AG20443 (cell line): ENCODE measurements around the gene GPR183.

ENCODE experiments used
- DNase-seq: peaks from one replicate; pipeline ENCODE4 v3.0.0; 2012; ENCODE audit warnings: low spot score, mixed read lengths

Gene GPR183

DNA sequence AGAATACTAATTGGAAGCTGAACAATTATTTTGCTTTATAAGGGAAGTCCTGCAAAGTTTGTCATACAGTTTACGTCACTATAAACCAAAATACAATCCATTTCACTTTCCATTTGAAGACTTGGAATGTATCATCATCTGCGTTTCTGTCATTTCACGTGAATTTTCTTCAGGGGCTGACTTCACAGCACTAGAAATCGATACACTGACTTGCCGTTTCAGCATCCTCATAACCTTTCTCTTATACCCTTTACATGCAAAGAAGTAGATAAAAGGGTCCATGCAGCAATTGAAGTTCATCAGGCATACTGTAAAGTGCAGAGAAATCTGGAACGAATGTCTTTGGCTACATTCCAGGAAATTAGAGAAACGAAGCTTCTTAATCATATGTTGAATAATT, 12.2 kb downstream of the GPR183 start:
- DNase-seq = no peak

GRCh38 chr13:99294198-99294597, 13.0 kb downstream of the GPR183 start:
- DNase-seq = no peak

- DNase-seq = no peak
These were observed 14.0 kb downstream of the GPR183 start for GRCh38 chr13:99293178-99293577.

DNA sequence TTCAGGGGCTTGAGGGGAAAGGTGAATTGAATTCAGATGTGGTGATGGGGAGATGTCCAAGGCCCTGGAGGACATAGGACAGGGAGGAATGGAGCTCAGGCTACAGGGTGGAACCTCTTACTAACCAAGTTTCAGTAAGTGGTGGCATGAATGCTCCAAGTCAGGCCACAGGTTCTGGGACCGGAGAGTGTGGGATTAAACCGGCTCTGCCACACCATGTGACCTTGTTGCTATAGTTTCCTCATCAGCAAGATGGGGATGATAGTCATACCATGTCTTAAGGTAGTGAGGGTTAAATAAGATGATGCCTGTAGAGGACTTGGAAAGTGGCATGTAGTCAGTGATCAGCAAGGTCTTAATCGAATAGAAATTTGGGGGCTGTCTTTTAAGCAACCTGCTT, 16.3 kb downstream of the GPR183 start:
- DNase-seq = no peak

DNA sequence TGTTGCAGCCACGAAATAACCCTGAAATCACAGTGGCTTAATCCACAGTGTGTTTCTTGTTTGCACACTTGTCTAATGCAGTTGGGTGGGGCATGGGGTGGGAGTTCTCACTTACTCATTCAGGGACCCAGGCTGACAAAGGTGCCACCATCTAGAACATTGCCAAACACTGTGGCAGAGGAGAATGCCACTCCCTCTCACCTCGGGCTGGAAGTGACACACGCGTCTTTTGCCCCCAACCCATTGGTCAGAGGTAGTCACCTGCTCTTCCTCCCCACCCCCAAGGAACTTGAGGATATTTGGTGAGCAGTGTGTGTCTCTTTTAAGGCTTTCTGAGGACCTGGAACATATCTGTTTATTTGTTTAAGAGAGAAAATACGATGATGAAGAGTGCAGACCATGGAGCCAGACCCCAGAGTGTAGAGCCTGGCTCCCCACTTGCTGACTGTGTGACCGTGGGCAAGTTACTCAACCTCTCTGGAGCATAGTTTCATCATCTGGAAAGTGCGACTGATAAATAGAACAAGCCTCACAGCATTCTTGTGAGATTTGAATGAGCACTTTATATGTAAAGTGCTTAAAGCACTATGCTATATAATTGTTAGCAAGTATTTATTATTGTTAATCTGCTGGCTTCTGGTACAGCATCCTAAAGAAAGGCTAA, 17.4 kb downstream of the GPR183 start:
- no peak for DNase-seq

DNA sequence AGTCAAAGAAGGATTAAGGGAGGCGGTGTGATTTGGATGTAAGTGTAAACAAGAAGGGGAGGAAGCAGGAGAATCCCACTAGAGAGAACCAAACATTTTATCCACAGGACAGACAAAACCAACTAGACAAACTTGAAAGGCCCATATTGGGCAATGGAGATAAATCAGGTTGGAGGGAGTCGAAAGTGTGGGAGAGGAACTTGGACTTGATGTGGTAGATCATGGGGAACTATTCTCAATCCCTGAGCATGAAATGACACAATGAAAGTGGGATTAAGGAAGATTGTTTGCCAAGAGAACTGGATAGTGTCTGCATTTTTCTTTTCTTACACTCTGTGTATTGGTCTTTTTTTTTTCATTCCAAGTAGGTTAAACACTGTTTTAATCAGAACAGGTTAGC, 17.9 kb downstream of the GPR183 start:
- no peak for DNase-seq

GRCh38 chr13:99288089-99288488, 19.1 kb downstream of the GPR183 start:
- no peak for DNase-seq

DNA sequence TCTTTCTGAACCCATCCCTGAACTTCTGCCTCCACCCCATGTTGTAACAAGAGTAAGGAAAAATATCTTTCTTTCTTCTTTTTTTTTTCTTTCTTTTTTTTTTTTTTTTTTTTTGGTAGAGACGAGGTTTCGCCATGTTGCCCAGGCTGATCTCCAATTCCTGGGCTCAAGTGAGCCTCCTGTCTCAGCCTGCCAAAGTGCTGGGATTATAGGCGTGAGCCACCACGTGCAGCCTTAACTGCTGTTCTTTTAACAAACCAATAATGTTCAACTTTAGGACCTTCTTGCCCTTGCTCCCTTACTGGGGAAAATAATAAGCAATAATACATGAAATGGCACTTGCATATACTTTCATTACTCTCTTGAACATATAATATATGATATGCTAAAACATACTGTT, 19.6 kb downstream of the GPR183 start:
- DNase-seq = no peak

- no peak for DNase-seq
These were observed 21.6 kb downstream of the GPR183 start for GRCh38 chr13:99285432-99286182.

GRCh38 chr13:99282264-99283231, 24.7 kb downstream of the GPR183 start:
- DNase-seq = peak; percentile 16

- peak; percentile 79 for DNase-seq
These were observed 25.4 kb downstream of the GPR183 start for GRCh38 chr13:99281811-99282263.

GRCh38 chr13:99280166-99280565, 27.0 kb downstream of the GPR183 start:
- peak; percentile 52 for DNase-seq

- no peak for DNase-seq
These were observed 27.6 kb downstream of the GPR183 start for GRCh38 chr13:99279637-99280036.

GRCh38 chr13:99278843-99279242, 28.4 kb downstream of the GPR183 start:
- DNase-seq = no peak

DNA sequence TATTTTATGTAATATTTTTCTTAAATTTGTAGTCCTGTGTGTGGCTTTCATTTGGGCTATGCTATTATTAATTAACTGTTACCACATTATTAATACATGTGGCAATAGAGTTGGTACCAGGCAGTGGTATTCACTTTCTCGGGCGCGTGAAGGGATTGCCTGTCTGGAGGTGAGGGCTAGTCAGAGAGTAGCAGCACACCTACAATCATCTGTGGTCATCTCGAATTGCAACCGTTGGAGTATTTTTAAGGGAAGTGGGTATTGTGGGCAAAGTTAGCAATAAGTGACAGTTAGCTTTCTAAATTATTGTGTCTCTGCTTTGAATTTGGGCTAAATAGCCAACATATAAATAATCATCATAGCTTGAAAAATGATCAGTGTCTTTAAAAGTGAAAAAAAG, 29.0 kb downstream of the GPR183 start:
- no peak for DNase-seq

DNA sequence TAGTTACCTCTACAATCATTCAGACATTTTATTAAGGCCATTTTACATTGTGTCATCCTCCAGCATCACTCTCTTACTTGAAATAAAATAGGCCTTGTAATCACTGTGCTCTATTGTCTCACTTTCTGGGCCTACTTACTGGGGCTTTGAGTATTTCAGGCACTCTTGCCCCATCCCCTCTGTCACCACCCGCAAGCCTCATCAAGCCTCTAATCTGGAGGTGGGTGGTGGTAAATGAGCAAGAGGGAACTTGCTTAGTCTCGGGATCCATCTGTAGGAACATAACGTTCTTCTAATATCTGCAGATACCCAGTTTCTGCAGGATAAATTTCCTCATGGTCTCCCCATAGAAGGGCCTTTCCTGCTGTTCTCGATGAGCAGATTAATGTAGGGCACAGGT, 29.6 kb downstream of the GPR183 start:
- DNase-seq = no peak

DNA sequence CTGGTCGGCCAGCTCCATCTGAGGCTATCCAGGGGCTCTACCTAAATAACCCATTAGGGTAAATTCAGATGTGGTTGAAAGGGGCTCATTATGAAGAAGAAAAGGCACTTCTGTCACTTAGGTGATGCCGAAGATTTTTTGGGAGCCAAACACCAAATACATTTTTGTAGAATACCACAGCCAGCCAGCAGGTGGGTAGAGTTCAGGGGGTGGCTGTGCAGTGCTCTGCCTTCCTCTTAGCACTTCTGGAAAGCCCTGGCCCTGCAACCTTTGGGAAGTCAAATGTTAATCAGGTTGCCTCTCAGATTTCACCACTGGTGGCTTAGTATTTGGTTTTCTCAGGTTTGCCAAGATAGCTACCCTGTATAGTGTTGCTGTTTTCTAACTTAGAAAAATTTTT, 30.5 kb downstream of the GPR183 start:
- DNase-seq = no peak

DNA sequence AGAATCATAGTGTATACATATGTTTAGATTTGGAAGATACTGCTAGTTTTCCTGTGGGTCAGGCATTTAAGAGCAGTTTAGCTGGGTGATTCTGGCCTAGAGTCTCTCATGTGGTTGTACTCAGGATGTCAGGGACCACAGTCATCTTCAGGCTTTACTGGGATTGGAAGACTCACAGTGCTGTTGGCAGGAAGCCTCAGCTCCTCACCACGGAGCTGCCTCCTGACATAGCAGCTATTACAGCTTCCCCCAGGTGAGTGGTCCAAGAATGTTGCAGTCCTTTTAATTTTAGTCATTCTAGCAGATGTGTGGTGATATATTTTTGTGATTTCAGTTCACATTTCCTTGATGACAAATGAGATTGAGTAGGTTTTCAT, 32.1 kb downstream of the GPR183 start:
- peak; percentile 55 for DNase-seq

GRCh38 chr13:99273128-99273527, 34.1 kb downstream of the GPR183 start:
- no peak for DNase-seq

- no peak for DNase-seq
These were observed 34.7 kb downstream of the GPR183 start for GRCh38 chr13:99272481-99272880.

DNA sequence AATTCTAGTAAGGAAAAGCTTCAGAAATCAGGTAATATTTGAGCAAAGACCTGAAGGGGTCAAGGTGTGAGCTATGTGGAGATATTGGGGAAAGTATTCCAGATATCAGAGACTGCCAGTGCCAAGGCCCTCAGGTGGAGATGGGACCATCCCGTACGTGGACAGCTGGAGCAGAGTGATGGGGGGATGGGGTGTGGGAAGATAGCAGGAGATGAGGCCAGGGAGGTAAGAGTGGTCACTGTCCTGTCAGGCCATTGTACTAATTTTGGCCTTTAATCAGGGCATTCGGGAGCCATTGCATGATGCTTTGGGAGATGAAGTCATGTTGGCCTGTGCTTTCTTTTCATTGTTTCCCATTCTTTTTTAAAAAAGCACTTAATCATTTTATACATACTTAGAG, 36.0 kb downstream of the GPR183 start:
- DNase-seq = no peak

GRCh38 chr13:99270518-99270917, 36.7 kb downstream of the GPR183 start:
- no peak for DNase-seq
